Trophoblast cell (in vitro differentiated cells and primary cell): ENCODE data around the gene LRR1.

Experiments used
- DNase-seq, 2 donors: peaks; one replicate each; pipeline ENCODE4 v3.0.0-alpha.2; 2016
- H2AFZ ChIP-seq: 2 replicates; pipeline ENCODE4 v1.6.1; 2013; ENCODE audit warnings: low read length, moderate library complexity, mild to moderate bottlenecking; ENCODE audit not compliant: insufficient read depth, poor library complexity
- H2AK5ac ChIP-seq: 2 replicates; pipeline ENCODE4 v1.6.1; 2013; ENCODE audit warnings: mild to moderate bottlenecking, low read length
- H2BK120ac ChIP-seq: 2 replicates; pipeline ENCODE4 v1.6.1; 2013; ENCODE audit warnings: low read length, mild to moderate bottlenecking, moderate library complexity; ENCODE audit not compliant: insufficient read depth, poor library complexity
- H2BK12ac ChIP-seq: 2 replicates; pipeline ENCODE4 v1.6.1; 2013; ENCODE audit warnings: mild to moderate bottlenecking, low read length, moderate library complexity
- H2BK5ac ChIP-seq: 2 replicates; pipeline ENCODE4 v1.6.1; 2013; ENCODE audit warnings: low read length, low read depth, moderate library complexity, mild to moderate bottlenecking; ENCODE audit not compliant: poor library complexity
- H3K14ac ChIP-seq: 2 replicates; pipeline ENCODE4 v1.6.1; 2013; ENCODE audit warnings: mild to moderate bottlenecking, low read length
- H3K18ac ChIP-seq: 2 replicates; pipeline ENCODE4 v1.6.1; 2013; ENCODE audit warnings: mild to moderate bottlenecking, low read length
- H3K23ac ChIP-seq: 2 replicates; pipeline ENCODE4 v1.6.1; 2013; ENCODE audit warnings: low read length
- H3K27ac ChIP-seq: 2 replicates; pipeline ENCODE4 v1.5.1; 2013; ENCODE audit warnings: low read depth, mild to moderate bottlenecking, inconsistent platforms, low read length, moderate library complexity
- H3K27me3 ChIP-seq: 2 replicates; pipeline ENCODE4 v1.6.1; 2013; ENCODE audit warnings: inconsistent platforms, mild to moderate bottlenecking, low read length, moderate library complexity; ENCODE audit not compliant: insufficient read depth
- H3K36me3 ChIP-seq, 2 experiments: 1 replicate in 1 of 2; 2 replicates in 1 of 2; pipeline ENCODE4 v1.6.1; 2013; ENCODE audit warnings: low read length in 2 of 2, mild to moderate bottlenecking in 2 of 2, moderate library complexity in 1 of 2; ENCODE audit not compliant: insufficient read depth in 2 of 2, control insufficient read depth in 1 of 2
- H3K4ac ChIP-seq: 2 replicates; pipeline ENCODE4 v1.6.1; 2013; ENCODE audit warnings: low read depth, mild to moderate bottlenecking, low read length, moderate library complexity
- H3K4me1 ChIP-seq, 2 experiments: 1 replicate in 1 of 2; 2 replicates in 1 of 2; pipeline ENCODE4 v1.6.1; 2013; ENCODE audit warnings: low read length in 2 of 2, mild to moderate bottlenecking in 2 of 2, moderate library complexity in 1 of 2; ENCODE audit not compliant: insufficient read depth in 2 of 2, control insufficient read depth in 1 of 2
- H3K4me2 ChIP-seq: 2 replicates; pipeline ENCODE4 v1.6.1; 2013; ENCODE audit warnings: inconsistent platforms, mild to moderate bottlenecking, low read length, moderate library complexity
- H3K4me3 ChIP-seq: 2 replicates; pipeline ENCODE4 v1.5.1; 2013; ENCODE audit warnings: mild to moderate bottlenecking, low read depth, low read length, inconsistent platforms
- H3K79me1 ChIP-seq: one replicate; pipeline ENCODE4 v1.6.1; 2013; ENCODE audit warnings: low read length
- H3K79me2 ChIP-seq: 2 replicates; pipeline ENCODE4 v1.6.1; 2013; ENCODE audit warnings: low read length, mild to moderate bottlenecking; ENCODE audit not compliant: control insufficient read depth, insufficient read depth, poor library complexity
- H3K9ac ChIP-seq: 2 replicates; pipeline ENCODE4 v1.6.1; 2013; ENCODE audit warnings: mild to moderate bottlenecking, low read length
- H3K9me3 ChIP-seq: 2 replicates; pipeline ENCODE4 v1.6.1; 2013; ENCODE audit warnings: low read depth, mild to moderate bottlenecking, control low read depth, inconsistent platforms, low read length; ENCODE audit not compliant: insufficient read depth
- H4K12ac ChIP-seq: 2 replicates; pipeline ENCODE4 v1.6.1; 2013; ENCODE audit warnings: low read depth, mild to moderate bottlenecking, low read length, moderate library complexity
- H4K8ac ChIP-seq: 2 replicates; pipeline ENCODE4 v1.6.1; 2013; ENCODE audit warnings: low read depth, mild to moderate bottlenecking, low read length, moderate library complexity
- H4K91ac ChIP-seq: one replicate; pipeline ENCODE4 v1.6.1; 2013; ENCODE audit warnings: low read depth, mild to moderate bottlenecking, low read length, moderate library complexity
- WGBS: extraction: QIAGEN DNeasy Blood & Tissue Kit; methylation state at CpG from one replicate; pipeline ENCODE4 v1.1.7; 2013; ENCODE audit warnings: missing lambda C conversion rate; ENCODE audit not compliant: insufficient read length, insufficient coverage; ENCODE audit errors: extremely low coverage; 5-methylcytosine and 5-hydroxymethylcytosine counted together

The LRR1 gene

DNA sequence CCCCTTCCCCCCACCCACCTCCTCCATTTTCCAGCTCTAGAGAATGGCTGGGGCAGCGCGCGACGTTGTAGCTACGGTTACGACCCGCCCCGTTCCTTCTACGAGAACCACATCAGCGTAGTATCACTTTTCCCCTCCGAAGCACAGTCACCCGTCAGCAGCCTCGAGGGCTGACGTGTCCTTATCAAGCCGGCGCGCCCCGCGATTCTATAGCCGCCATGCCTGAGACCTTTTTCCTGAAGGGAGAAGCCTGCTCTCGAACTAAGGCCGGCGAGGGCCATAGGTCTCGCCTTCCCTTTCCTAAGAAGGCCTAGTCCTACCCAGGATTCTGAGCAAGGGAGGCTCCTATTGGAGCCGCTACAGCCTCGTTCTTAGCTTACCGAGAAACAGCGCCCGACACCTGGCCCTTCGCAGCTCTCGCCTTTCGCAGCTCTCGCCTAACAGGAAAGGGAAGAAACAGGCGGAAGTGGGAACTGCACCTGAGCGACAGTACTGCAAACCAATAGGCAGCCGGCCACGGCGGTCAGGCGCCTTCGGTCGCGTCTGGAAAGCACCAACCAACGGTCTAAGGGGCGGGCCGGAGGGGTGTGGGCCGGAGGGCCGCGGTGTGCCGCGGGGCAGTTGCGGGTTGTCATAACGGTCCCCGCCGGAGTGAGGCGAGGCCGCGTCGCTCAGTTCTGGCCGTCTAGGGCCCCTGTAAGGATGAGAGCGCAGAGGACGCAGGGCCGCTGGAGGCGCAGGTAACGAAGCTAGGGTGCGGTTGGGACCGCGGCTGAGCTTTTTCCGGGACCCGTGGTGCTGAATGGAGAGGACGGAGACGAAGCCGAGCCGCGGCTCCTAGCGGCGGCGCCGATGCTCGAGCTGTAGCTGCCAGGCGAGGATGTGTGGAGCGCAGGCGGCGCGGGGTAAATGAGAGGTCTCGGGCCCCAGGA lies 21.7 kb downstream of the LRR1 start, which contains the start of the genes MGAT2 and RPL36AL:
Gene MGAT2, plus strand, starts transcription at position 618 of the 932 bp plus-strand sequence. CDS start 470 bp downstream, outside the sequence.
Gene RPL36AL, minus strand, starts transcription at position 445 of the 932 bp plus-strand sequence. CDS start 1,522 bp downstream, outside the sequence.
- Histone ChIP-seq H2BK120ac (peak within 1 kb of the TSS; percentile 18), H3K14ac (peak within 1 kb of the TSS; percentile 82), H2AK5ac (peak within 1 kb of the TSS; percentile 24), H3K4ac (peak within 1 kb of the TSS; percentile 38), H3K23ac (no peak within 1 kb of the TSS), H3K4me3 (peak within 1 kb of the TSS; percentile 99), H4K91ac (peak within 1 kb of the TSS; percentile 56), H2BK12ac (peak within 1 kb of the TSS; percentile 23), H4K8ac (peak within 1 kb of the TSS; percentile 78), H3K27me3 (no peaks in the 10 kb centered on the region), H3K18ac (peak within 1 kb of the TSS; percentile 85), H3K36me3 (peaks cover 3 to 11% of the 10 kb centered on the region in 2 experiments), H3K9me3 (no peaks in the 10 kb centered on the region), H3K4me2 (peak within 1 kb of the TSS; percentile 96), H2AFZ (peak within 1 kb of the TSS; percentile 95), H2BK5ac (peak within 1 kb of the TSS; percentile 53), H4K12ac (peak within 1 kb of the TSS; percentile 51), H3K79me1 (peaks cover 13% of the 10 kb centered on the region), H3K79me2 (peaks cover 20% of the 10 kb centered on the region), H3K27ac (peak within 1 kb of the TSS; percentile 89), H3K9ac (peak within 1 kb of the TSS; percentile 87), H3K4me1 (peaks cover 3 to 9% of the 10 kb centered on the region in 2 experiments)
- DNase-seq = peak; percentile 99
- WGBS = no CpG with 5 or more reads among the region's 85 CpGs

DNA sequence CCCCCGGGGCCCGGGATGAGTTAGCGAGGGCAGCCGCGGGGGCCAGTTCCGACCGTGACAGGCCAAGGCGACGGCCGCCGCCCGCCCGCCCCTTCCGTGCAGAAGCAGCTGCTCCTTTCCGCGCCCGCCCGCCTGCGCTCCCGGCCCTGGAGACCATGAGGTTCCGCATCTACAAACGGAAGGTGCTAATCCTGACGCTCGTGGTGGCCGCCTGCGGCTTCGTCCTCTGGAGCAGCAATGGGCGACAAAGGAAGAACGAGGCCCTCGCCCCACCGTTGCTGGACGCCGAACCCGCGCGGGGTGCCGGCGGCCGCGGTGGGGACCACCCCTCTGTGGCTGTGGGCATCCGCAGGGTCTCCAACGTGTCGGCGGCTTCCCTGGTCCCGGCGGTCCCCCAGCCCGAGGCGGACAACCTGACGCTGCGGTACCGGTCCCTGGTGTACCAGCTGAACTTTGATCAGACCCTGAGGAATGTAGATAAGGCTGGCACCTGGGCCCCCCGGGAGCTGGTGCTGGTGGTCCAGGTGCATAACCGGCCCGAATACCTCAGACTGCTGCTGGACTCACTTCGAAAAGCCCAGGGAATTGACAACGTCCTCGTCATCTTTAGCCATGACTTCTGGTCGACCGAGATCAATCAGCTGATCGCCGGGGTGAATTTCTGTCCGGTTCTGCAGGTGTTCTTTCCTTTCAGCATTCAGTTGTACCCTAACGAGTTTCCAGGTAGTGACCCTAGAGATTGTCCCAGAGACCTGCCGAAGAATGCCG lies 22.6 kb downstream of the LRR1 start:
- H2AFZ ChIP-seq = peak overlapping the region; percentile 95
- no peak overlapping the region for H3K23ac ChIP-seq
- H4K91ac ChIP-seq = peak overlapping the region; percentile 56
- peak overlapping the region; percentile 78 for H4K8ac ChIP-seq
- H3K79me2 ChIP-seq = peaks cover 20% of the 10 kb centered on the region
- peak overlapping the region; percentile 53 for H2BK5ac ChIP-seq
- H3K18ac ChIP-seq = peak overlapping the region; percentile 85
- H2AK5ac ChIP-seq = peak overlapping the region; percentile 24
- peak overlapping the region; percentile 16 for H3K27ac ChIP-seq
- H3K4me3 ChIP-seq = peak overlapping the region; percentile 98
- H4K12ac ChIP-seq = peak overlapping the region; percentile 27
- peak overlapping the region; percentile 23 for H2BK12ac ChIP-seq
- peak overlapping the region; percentile 89 for H3K4me2 ChIP-seq
- H3K79me1 ChIP-seq = peaks cover 13% of the 10 kb centered on the region
- peak overlapping the region; percentile 78 for H3K9ac ChIP-seq
- H3K4me1 ChIP-seq = peaks cover 3 to 9% of the 10 kb centered on the region in 2 experiments
- H2BK120ac ChIP-seq = peak overlapping the region; percentile 18
- H3K36me3 ChIP-seq = peaks cover 6 to 12% of the 10 kb centered on the region in 2 experiments
- no CpG with 5 or more reads among the region's 65 CpGs for WGBS
- DNase-seq = peak in 1 of 2 donors; percentile 53
- H3K9me3 ChIP-seq = no peaks in the 10 kb centered on the region
- H3K4ac ChIP-seq = peak overlapping the region; percentile 38
- peak overlapping the region; percentile 82 for H3K14ac ChIP-seq
- H3K27me3 ChIP-seq = no peaks in the 10 kb centered on the region

DNA sequence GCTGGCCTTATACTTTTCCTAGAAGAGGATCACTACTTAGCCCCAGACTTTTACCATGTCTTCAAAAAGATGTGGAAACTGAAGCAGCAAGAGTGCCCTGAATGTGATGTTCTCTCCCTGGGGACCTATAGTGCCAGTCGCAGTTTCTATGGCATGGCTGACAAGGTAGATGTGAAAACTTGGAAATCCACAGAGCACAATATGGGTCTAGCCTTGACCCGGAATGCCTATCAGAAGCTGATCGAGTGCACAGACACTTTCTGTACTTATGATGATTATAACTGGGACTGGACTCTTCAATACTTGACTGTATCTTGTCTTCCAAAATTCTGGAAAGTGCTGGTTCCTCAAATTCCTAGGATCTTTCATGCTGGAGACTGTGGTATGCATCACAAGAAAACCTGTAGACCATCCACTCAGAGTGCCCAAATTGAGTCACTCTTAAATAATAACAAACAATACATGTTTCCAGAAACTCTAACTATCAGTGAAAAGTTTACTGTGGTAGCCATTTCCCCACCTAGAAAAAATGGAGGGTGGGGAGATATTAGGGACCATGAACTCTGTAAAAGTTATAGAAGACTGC lies 23.4 kb downstream of the LRR1 start:
- no peak overlapping the region for H4K91ac ChIP-seq
- H3K4me3 ChIP-seq = no peak overlapping the region
- H3K4ac ChIP-seq = no peak overlapping the region
- H3K27me3 ChIP-seq = no peaks in the 10 kb centered on the region
- peaks cover 13% of the 10 kb centered on the region for H3K79me1 ChIP-seq
- H3K9me3 ChIP-seq = no peaks in the 10 kb centered on the region
- H3K14ac ChIP-seq = no peak overlapping the region
- H3K36me3 ChIP-seq = peaks cover 11 to 15% of the 10 kb centered on the region in 2 experiments
- H3K27ac ChIP-seq = no peak overlapping the region
- WGBS = no CpG with 5 or more reads among the region's 3 CpGs
- H4K12ac ChIP-seq = no peak overlapping the region
- no peak overlapping the region for H2BK120ac ChIP-seq
- H3K4me1 ChIP-seq = peaks cover 3 to 9% of the 10 kb centered on the region in 2 experiments
- no peak for DNase-seq
- peak overlapping the region; percentile 89 for H3K4me2 ChIP-seq
- no peak overlapping the region for H2BK5ac ChIP-seq
- H3K79me2 ChIP-seq = peaks cover 20% of the 10 kb centered on the region
- H4K8ac ChIP-seq = no peak overlapping the region
- H3K9ac ChIP-seq = no peak overlapping the region
- H2BK12ac ChIP-seq = no peak overlapping the region
- H3K18ac ChIP-seq = no peak overlapping the region
- no peak overlapping the region for H3K23ac ChIP-seq
- H2AFZ ChIP-seq = no peak overlapping the region
- no peak overlapping the region for H2AK5ac ChIP-seq

DNA sequence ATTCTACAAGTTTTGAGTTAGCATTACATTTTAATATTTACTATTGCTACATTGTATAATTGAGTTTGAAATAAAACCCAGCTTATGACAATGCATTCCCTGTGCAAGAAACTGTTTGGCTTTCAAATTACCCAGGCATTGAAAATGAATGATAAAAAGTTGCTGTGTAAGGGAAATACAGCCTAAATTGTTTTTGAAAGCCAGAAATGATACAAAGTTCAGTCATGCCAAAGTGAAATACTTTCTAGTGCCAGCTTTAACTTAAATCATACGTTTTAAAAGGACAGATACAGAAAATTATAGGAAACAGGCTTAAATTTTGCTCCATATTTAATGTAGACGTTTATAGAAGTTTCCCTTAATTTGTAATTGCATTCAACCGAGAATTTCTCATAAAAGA lies 24.6 kb downstream of the LRR1 start:
- H3K79me1 ChIP-seq = peaks cover 13% of the 10 kb centered on the region
- H3K4me3 ChIP-seq = no peak overlapping the region
- no peak for DNase-seq
- H4K12ac ChIP-seq = no peak overlapping the region
- H3K18ac ChIP-seq = no peak overlapping the region
- no peaks in the 10 kb centered on the region for H3K27me3 ChIP-seq
- H3K9me3 ChIP-seq = no peaks in the 10 kb centered on the region
- H3K14ac ChIP-seq = no peak overlapping the region
- H3K36me3 ChIP-seq = peaks cover 7 to 8% of the 10 kb centered on the region in 2 experiments
- no peak overlapping the region for H3K27ac ChIP-seq
- no peak overlapping the region for H3K4ac ChIP-seq
- H3K4me2 ChIP-seq = no peak overlapping the region
- H2AFZ ChIP-seq = no peak overlapping the region
- H2BK120ac ChIP-seq = no peak overlapping the region
- H4K91ac ChIP-seq = no peak overlapping the region
- H4K8ac ChIP-seq = no peak overlapping the region
- peaks cover 20% of the 10 kb centered on the region for H3K79me2 ChIP-seq
- H3K9ac ChIP-seq = no peak overlapping the region
- WGBS = no CpG with 5 or more reads among the region's 3 CpGs
- no peak overlapping the region for H2AK5ac ChIP-seq
- H3K23ac ChIP-seq = no peak overlapping the region
- H2BK12ac ChIP-seq = no peak overlapping the region
- H2BK5ac ChIP-seq = no peak overlapping the region
- H3K4me1 ChIP-seq = peaks cover 3 to 9% of the 10 kb centered on the region in 2 experiments
